Cardiac muscle cell (in vitro differentiated cells and primary cell): ENCODE data around the gene RNU5B-1. TPM values are rescaled to one million over a fixed set of nuclear protein-coding genes. Genes with fewer than 3 reads are reported as not detected.

Experiments
- DNase-seq, 2 donors: peaks; one replicate each; pipeline versions ENCODE4 v3.0.0 to v3.0.0-alpha.2; 2010 to 2017; ENCODE audit warnings: low read depth in 1 of 2, low spot score in 1 of 2
- H3K27ac ChIP-seq: fragments of 200-600 bp; sonication (generic); 2 replicates; pipeline ENCODE4 v1.5.1; 2016
- H3K27me3 ChIP-seq: fragments of 200-600 bp; sonication (generic); 2 replicates; pipeline ENCODE4 v1.6.0; 2016; ENCODE audit warnings: control low read depth
- H3K36me3 ChIP-seq: fragments of 200-600 bp; sonication (generic); 2 replicates; pipeline ENCODE4 v1.5.1; 2016; ENCODE audit warnings: control low read depth
- H3K4me1 ChIP-seq: fragments of 200-600 bp; sonication (generic); 2 replicates; pipeline ENCODE4 v1.8.1; 2017; ENCODE audit warnings: low read depth, mild to moderate bottlenecking, mixed run types
- H3K4me3 ChIP-seq: fragments of 200-600 bp; sonication (generic); 2 replicates; pipeline ENCODE4 v1.5.1; 2016; ENCODE audit warnings: mild to moderate bottlenecking
- H3K9me3 ChIP-seq: fragments of 200-600 bp; sonication (generic); 2 replicates; pipeline ENCODE4 v1.5.1; 2017; ENCODE audit warnings: low read depth, mild to moderate bottlenecking, control low read depth
- polyA plus RNA-seq: library from polyadenylated mRNA; unstranded; fragments of >200 nt; fragmentation: Nextera tagmentation; extraction: Ambion mirVana; gene quantifications from 2 replicates; pipeline ENCODE4 v1.2.1, GENCODE V29; 2016
- total RNA-seq: library from RNA; depleted of rRNA; stranded (reverse); fragments of >200 nt; gene quantifications from 2 replicates; pipeline ENCODE4 v1.2.3, GENCODE V29; 2016
- TF ChIP-seq, protein P1 (sequence below): IDR thresholded peaks from 2 replicates; pipeline ENCODE4 v1.5.1; 2012; ENCODE audit warnings: low read depth, mild to moderate bottlenecking, low read length

RNU5B-1 gene
- total and polyA plus RNA-seq, 2 experiments from 2014 or later, result not detected

DNA sequence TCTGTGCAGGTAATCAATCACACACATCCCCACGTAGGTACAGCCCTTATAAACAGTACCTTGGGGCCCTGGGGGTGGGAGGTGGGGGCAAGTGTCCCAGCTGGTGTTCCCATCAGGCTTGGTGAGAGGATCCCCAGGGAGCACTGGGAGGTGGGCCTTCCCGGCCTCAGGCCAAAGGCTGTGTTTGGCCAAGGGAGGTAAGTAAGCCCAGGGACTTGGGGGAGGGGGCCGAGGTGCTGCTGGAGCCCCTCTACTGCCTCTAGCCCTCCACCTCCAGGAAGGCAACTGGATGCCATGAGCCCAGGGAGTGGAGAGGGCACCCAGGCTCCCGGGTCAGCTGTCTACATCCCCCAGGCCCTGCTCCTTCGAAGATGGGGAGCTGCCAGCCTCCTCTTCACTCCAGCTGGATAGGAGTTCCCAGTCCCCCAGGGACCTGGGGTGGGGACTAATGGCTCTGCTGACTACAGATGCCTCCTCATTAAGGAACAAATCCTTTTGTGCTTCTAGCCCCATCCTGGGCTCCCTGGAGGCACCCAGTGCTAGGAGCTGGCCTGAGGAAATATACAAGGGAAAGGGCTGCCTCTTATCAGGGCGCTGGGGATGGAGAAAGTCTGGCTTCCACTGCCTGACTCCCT, 33.1 kb downstream of the RNU5B-1 start:
- Histone ChIP-seq H3K27ac (no peak overlapping the region), H3K9me3 (no peaks in the 10 kb centered on the region), H3K36me3 (no peaks in the 10 kb centered on the region), H3K4me1 (peaks cover 26% of the 10 kb centered on the region), H3K4me3 (no peak overlapping the region), H3K27me3 (no peaks in the 10 kb centered on the region)
- TF ChIP-seq, protein P1, sequence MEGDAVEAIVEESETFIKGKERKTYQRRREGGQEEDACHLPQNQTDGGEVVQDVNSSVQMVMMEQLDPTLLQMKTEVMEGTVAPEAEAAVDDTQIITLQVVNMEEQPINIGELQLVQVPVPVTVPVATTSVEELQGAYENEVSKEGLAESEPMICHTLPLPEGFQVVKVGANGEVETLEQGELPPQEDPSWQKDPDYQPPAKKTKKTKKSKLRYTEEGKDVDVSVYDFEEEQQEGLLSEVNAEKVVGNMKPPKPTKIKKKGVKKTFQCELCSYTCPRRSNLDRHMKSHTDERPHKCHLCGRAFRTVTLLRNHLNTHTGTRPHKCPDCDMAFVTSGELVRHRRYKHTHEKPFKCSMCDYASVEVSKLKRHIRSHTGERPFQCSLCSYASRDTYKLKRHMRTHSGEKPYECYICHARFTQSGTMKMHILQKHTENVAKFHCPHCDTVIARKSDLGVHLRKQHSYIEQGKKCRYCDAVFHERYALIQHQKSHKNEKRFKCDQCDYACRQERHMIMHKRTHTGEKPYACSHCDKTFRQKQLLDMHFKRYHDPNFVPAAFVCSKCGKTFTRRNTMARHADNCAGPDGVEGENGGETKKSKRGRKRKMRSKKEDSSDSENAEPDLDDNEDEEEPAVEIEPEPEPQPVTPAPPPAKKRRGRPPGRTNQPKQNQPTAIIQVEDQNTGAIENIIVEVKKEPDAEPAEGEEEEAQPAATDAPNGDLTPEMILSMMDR, result no peak
- no peak for DNase-seq

DNA sequence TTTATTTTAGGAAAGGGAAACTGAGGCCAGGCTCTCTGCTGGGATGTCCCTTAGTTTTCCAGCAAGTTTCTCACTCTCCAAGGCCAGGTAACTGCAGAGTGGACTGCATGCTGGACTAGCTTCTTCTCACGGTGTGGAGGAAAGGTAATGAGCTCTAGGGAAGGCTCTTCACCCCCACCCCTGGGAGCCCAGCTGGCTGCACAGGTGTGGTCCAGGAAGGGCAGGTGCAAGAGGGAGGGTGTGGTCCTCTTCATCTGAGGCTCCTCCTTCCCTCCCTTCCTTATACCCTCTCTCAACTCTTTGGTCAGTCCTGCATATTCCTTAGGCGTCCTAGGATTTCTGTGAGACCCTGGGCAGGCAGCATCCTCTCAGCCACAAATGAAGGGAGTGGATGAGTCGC, 33.9 kb downstream of the RNU5B-1 start:
- Histone ChIP-seq H3K4me3 (no peak overlapping the region), H3K27ac (no peak overlapping the region), H3K36me3 (no peaks in the 10 kb centered on the region), H3K27me3 (no peaks in the 10 kb centered on the region), H3K9me3 (no peaks in the 10 kb centered on the region), H3K4me1 (peaks cover 26% of the 10 kb centered on the region)
- no peak for DNase-seq
- TF ChIP-seq, protein P1, result no peak

DNA sequence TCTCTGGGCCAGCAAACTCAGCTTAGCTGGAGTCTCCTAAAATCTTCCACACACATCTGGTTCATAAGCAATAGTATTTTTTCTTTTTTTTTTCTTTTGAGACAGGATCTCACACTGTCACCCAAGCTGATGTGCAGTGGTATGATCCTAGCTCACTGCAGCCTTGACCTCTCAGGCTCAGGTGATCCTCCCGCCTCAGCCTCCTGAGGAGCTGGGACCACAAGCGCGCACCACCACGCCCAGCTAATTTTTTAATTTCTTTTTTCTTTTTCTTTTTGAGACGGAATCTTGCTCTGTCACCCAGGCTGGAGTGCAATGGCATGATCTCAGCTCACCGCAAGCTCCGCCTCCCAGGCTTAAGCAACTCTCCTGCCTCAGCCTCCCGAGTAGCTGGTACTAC, 34.3 kb downstream of the RNU5B-1 start:
- no peaks in the 10 kb centered on the region for H3K27me3 ChIP-seq
- H3K36me3 ChIP-seq, result no peaks in the 10 kb centered on the region
- peaks cover 24% of the 10 kb centered on the region for H3K4me1 ChIP-seq
- H3K9me3 ChIP-seq, result no peaks in the 10 kb centered on the region
- H3K27ac ChIP-seq, result no peak overlapping the region
- TF ChIP-seq, protein P1, result no peak
- no peak for DNase-seq
- no peak overlapping the region for H3K4me3 ChIP-seq

DNA sequence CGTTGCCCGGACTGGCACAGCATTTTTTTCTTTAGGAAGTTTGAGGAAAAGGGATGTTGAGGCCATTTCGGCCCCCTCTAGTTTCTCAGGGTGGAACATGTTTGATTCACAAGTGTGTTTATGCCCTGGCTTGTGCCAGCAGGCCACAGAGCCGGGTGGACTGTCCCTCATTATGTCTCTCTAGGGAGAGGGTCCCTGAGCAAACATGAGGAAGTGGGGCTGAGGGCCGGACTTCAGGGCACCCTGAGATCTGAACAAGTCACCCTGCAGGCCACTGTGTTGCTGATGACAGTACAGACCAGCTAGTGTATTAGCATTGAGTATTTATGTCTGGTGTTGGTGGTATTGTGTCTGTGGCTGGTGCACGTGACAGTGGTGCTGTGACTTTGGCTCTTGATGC, 34.9 kb downstream of the RNU5B-1 start:
- TF ChIP-seq, protein P1, result no peak
- Histone ChIP-seq H3K27me3 (no peaks in the 10 kb centered on the region), H3K27ac (no peak overlapping the region), H3K4me3 (no peak overlapping the region), H3K4me1 (peaks cover 18% of the 10 kb centered on the region), H3K9me3 (no peaks in the 10 kb centered on the region), H3K36me3 (no peaks in the 10 kb centered on the region)
- no peak for DNase-seq

DNA sequence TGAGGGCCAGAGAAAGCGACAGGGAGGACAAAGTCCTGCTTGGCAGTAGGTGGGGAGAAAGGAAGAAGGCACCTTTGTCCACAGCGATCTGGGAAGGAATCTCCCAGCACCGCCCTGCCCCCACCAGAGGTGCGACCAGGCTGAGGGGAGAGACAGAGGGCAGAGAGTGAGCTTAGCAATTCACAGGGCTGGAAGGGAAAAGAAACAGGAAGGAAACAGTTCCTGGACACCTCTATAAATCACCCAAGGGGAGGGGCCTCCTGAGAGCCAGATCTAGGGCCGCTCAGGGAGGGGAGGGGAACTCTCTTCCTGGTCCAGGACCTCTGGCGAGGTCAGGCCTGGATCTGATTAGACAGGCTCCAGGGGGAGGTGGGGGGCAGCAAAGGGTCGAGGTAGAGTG, 35.4 kb downstream of the RNU5B-1 start:
- no peaks in the 10 kb centered on the region for H3K9me3 ChIP-seq

More for the DNA sequence above, 35.4 kb downstream of the RNU5B-1 start:
- Histone ChIP-seq H3K36me3 (no peaks in the 10 kb centered on the region), H3K4me3 (no peak overlapping the region), H3K27ac (no peak overlapping the region), H3K4me1 (peaks cover 13% of the 10 kb centered on the region), H3K27me3 (no peaks in the 10 kb centered on the region)
- TF ChIP-seq, protein P1, result no peak
- no peak for DNase-seq
